ENCODE data around the gene STX3. TPM values are rescaled to one million over a fixed set of nuclear protein-coding genes. Genes with fewer than 3 reads are reported as not detected.
A peak's percentile ranks its signal among the peaks of the same experiment; 100 is the strongest.

Gene STX3
- total RNA-seq, 1 experiment from 2014 or later, result 178 TPM

DNA sequence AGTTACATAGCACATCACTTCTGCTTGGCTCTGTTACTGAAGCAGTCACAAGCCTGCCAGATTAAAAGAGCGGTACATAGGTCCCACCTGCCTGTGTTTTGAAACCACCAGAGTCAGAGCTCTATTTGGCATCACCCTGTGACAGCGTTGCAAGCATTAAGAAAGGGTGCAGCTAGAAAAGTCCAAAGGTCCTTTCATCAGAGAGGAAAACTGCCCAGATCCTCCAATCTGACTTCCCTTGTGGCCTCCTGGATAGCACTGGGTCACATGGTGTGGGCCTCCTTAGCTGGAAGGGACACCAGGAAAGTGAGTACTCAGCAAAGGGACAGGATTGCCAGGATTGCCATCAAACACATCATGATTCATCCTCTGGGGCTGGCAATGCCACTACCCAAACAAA, 22.9 kb downstream of the STX3 start:
- peaks cover 95% of the 10 kb centered on the region for H3K36me3 Mint-ChIP-seq (ENCODE audit: insufficient read depth, unreplicated experiment)
- peaks cover 48% of the 10 kb centered on the region for H3K4me1 ChIP-seq
- H3K27ac Mint-ChIP-seq (ENCODE audit: unreplicated experiment), result peak overlapping the region; percentile 74
- no peaks in the 10 kb centered on the region for H3K9me3 Mint-ChIP-seq (ENCODE audit: unreplicated experiment)
- peaks cover 52% of the 10 kb centered on the region for H3K4me1 Mint-ChIP-seq (ENCODE audit: low read depth, unreplicated experiment)
- intact Hi-C loops (cut with micrococcal nuclease; ENCODE audit: unreplicated experiment), result loop anchor here (1.0 kb wide), 1 partner anchor 9 kb away; no protein-coding TSS in a partner anchor
- H3K27me3 Mint-ChIP-seq (ENCODE audit: insufficient read depth, unreplicated experiment), result no peaks in the 10 kb centered on the region
- no peak overlapping the region for H3K4me3 ChIP-seq (ENCODE audit: low read depth, low read length)
- no TSS peak for BruUV-seq (replicated peaks)
- peak overlapping the region; percentile 41 for H3K4me3 Mint-ChIP-seq (ENCODE audit: unreplicated experiment)
- peaks cover 8% of the 10 kb centered on the region for H3K36me3 ChIP-seq (ENCODE audit: control insufficient read depth, insufficient read depth, low read length)
- POLR2A ChIA-PET, result interaction anchor here (0.8 to 1.0 kb wide), 2 partner anchors 21 to 22 kb away, joined by 3 read pairs; no protein-coding TSS in a partner anchor
- H3K27me3 ChIP-seq (replicated peaks; ENCODE audit: control insufficient read depth, insufficient read depth, low read length), result no peaks in the 10 kb centered on the region
- H3K9me3 ChIP-seq, result no peaks in the 10 kb centered on the region
- no peak for TF ChIP-seq CTCF (IDR thresholded peaks at IDR 0.05; ENCODE audit: insufficient read depth in 1 of 2, low read depth in 1 of 2, low read length in 1 of 2, severe bottlenecking in 1 of 2, unreplicated experiment in 1 of 2)
- CTCF ChIA-PET, result interaction anchor here (1.2 kb wide), 1 partner anchor 23 kb away, joined by 5 read pairs; the partner anchor contains the start of gene STX3
- peak; percentile 67 to 82 for DNase-seq

DNA sequence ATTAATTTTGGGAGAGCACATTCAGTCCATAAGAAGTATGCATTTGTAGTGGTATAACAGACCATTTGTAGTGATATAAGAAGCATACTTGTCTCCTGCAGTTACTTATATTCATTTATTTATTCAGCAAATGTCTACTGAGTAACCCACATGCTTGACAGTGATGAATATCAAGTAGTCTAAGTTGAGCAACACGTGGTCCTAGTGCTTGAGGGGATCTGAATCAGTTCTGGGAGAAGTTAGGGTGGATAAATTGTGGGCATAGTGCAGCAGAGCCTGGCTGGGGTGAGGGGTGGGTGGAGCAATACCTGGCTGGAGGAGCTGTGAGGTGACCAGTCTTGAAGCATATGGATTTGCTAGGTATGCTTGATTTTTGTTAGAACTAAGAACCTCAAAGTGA, 24.3 kb downstream of the STX3 start:
- ChIA-PET POLR2A (no interaction called here), CTCF (no interaction called here)
- DNase-seq, result no peak
- Mint-ChIP-seq H3K4me1 (ENCODE audit: low read depth, unreplicated experiment) (peaks cover 57% of the 10 kb centered on the region), H3K4me3 (ENCODE audit: unreplicated experiment) (peak overlapping the region; percentile 20), H3K27me3 (ENCODE audit: insufficient read depth, unreplicated experiment) (no peaks in the 10 kb centered on the region), H3K36me3 (ENCODE audit: insufficient read depth, unreplicated experiment) (peaks cover 92% of the 10 kb centered on the region), H3K27ac (ENCODE audit: unreplicated experiment) (peak overlapping the region; percentile 75), H3K9me3 (ENCODE audit: unreplicated experiment) (no peaks in the 10 kb centered on the region)
- peaks cover 8% of the 10 kb centered on the region for H3K36me3 ChIP-seq (ENCODE audit: control insufficient read depth, insufficient read depth, low read length)
- no peak overlapping the region for H3K4me3 ChIP-seq (ENCODE audit: low read depth, low read length)
- intact Hi-C loops (cut with micrococcal nuclease; ENCODE audit: unreplicated experiment), result no loop called here
- H3K9me3 ChIP-seq, result no peaks in the 10 kb centered on the region
- H3K27me3 ChIP-seq (replicated peaks; ENCODE audit: control insufficient read depth, insufficient read depth, low read length), result no peaks in the 10 kb centered on the region
- BruUV-seq (replicated peaks), result no TSS peak
- no peak for TF ChIP-seq CTCF (IDR thresholded peaks at IDR 0.05; ENCODE audit: insufficient read depth in 1 of 2, low read depth in 1 of 2, low read length in 1 of 2, severe bottlenecking in 1 of 2, unreplicated experiment in 1 of 2)
- H3K4me1 ChIP-seq, result peaks cover 55% of the 10 kb centered on the region

GRCh38 chr11:59782080-59782479, 26.9 kb downstream of the STX3 start:
- intact Hi-C loops (cut with micrococcal nuclease; ENCODE audit: unreplicated experiment), result no loop called here
- DNase-seq, result no peak
- TF ChIP-seq CTCF (IDR thresholded peaks at IDR 0.05; ENCODE audit: insufficient read depth in 1 of 2, low read depth in 1 of 2, low read length in 1 of 2, severe bottlenecking in 1 of 2, unreplicated experiment in 1 of 2), result no peak

More at GRCh38 chr11:59782080-59782479, 26.9 kb downstream of the STX3 start:
- Mint-ChIP-seq H3K4me3 (ENCODE audit: unreplicated experiment) (no peak overlapping the region), H3K27ac (ENCODE audit: unreplicated experiment) (peak overlapping the region; percentile 42), H3K27me3 (ENCODE audit: insufficient read depth, unreplicated experiment) (no peaks in the 10 kb centered on the region), H3K9me3 (ENCODE audit: unreplicated experiment) (no peaks in the 10 kb centered on the region), H3K4me1 (ENCODE audit: low read depth, unreplicated experiment) (peaks cover 52% of the 10 kb centered on the region), H3K36me3 (ENCODE audit: insufficient read depth, unreplicated experiment) (peaks cover 92% of the 10 kb centered on the region)
- ChIA-PET POLR2A (no interaction called here), CTCF (no interaction called here)
- peaks cover 39% of the 10 kb centered on the region for H3K4me1 ChIP-seq
- H3K4me3 ChIP-seq (ENCODE audit: low read depth, low read length), result no peak overlapping the region
- no peaks in the 10 kb centered on the region for H3K27me3 ChIP-seq (replicated peaks; ENCODE audit: control insufficient read depth, insufficient read depth, low read length)
- no TSS peak for BruUV-seq (replicated peaks)
- H3K36me3 ChIP-seq (ENCODE audit: control insufficient read depth, insufficient read depth, low read length), result peaks cover 6% of the 10 kb centered on the region
- H3K9me3 ChIP-seq, result no peaks in the 10 kb centered on the region

Measured in Caco-2 (cell line).